ENCODE measurements around the gene PPP2R5E.
"Not testable (repeated sequence)": the region's sequence is repeated elsewhere in the genome, so short reads cannot be mapped to it uniquely, and the experiment has no call there.

Gene PPP2R5E

DNA sequence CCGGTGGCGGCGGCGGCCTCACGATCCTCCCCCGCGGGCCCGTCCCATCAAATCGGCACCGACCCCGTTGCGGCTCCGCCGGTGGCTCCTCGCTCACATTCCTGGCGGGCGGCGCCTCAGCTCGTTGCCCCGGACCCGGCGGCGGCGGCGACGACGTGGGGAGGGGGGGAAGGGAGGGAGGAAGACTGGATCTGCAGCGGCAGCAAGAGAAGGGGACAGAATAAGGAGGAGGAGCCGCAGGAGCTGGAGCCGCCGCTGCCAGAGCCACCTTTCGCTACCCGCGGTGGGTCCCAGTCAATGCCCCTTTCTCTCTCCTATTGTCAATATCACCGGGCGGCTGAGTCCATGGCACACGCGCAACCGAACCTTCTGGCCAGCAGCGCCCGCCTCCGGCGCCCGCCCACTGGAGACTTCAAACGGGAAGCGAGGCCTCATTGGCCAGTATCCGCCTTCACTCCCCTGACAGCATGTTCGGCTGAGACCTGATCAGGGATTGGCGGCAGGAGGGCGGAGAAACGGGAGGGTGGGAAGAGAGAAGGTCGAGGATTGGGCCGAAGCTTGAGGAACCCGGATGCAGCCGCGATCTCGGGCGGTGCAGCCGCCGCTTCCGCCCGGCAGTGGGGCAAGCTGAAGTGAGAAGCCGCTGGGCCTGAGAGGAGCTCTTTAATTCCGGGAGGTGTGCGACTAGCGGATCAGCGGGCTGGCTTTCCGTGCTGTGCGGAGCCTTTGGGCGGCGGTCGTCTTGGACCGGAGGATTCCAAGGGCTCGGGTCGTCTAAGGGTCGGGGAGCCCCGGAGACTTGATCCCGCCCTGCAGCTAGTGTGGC is at the start of gene PPP2R5E:
Gene PPP2R5E (minus strand): TSS at position 378 of the 826 bp plus-strand sequence. CDS start 3,692 bp downstream, outside the sequence.
- DNase-seq (ENCODE audit: low spot score) = peak; percentile 97

DNA sequence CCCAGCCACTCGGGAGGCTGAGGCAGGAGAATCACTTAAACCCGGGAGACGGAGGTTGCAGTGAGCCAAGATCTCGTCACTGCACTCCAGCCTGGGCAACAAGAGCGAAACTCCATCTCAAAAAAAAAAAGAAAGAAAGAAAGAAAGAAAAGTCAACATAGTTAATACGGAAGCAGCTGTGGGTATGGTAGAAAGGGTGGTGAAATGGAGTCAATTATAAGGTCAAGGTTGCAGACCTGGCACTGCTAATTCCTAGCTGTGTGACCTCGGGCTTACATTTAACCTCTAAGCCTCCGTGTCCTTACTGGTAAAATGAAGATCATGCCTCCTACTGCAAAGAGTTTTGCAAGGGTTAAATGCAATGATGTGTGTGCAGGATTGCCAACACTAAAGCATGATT is 39.9 kb upstream of the PPP2R5E start:
- DNase-seq (ENCODE audit: low spot score) = not testable (repeated sequence)

DNA sequence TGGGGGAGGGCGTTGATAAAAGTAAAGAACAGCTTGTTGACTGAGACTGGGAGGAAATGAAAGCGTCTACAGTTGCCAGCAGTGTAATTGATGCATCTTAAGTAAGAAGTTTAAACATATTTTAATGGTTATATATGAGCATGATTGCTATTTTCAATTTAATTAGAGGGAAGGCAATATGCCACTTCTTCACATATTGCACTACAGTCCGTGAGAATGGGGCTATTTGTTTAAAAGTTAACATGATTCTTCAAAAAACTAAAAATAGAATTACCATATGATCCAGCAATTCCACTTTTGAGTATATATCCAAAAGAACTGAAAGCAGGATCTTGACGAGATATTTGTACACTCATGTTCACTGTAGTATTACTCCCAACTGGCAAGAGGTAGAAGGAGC is 38.3 kb upstream of the PPP2R5E start:
- no peak for DNase-seq (ENCODE audit: low spot score)

DNA sequence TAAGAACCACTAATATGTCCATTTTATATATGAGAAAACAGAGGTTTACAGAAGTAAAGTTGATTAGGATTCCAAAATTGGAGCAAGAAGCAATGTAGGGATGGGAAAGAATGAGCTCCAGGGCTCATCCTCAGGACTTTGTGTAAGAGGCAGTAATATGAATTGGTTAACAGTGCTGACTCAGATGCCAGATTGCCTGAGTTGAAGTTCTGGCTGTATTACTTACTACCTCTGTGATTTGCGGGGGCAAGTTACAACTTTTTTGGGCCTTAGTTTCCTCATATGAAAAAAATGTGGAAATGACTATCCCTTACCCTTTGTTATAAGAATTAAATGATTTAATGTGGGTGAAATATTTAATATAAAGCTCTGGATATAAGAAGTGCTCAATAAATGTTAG is 35.1 kb upstream of the PPP2R5E start:
- DNase-seq (ENCODE audit: low spot score) = no peak

DNA sequence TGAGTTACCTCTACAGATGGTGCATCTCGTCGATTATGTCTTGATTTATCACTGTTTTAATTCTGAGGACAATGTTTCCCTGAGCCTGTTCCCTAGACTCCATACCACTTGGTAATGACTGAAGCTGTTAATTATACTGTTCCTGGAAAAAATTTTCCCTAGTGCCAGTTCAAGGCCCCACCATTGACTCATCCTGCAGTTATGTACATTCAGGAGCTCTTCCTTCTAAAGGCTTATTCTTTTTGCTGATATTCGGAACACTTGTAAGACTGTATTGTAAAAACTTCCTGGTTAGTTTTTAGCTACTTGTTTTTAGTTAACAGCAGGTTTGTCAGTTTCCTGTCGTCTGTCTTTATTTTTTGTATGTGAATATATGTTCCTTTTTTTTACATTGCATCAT is 30.4 kb upstream of the PPP2R5E start:
- no peak for DNase-seq (ENCODE audit: low spot score)

DNA sequence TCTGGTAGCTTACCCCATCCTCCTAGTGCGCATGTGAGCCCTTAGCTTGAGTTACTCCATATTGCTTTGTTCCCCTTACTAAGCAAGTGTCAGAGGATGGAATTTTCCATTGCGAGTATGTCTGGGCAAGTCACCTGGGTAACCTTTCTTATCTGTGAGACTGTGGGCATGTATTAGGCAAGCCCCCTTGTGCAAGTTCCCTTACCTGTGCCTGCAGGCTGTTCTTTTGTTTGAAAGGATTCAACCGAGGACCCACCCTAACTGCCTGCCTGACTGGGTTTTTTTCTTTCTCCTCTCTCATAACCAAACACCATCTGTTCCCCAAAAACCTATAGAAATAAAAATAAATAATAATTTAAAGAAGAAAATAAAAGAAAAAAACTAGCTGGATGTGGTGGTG is 22.3 kb upstream of the PPP2R5E start:
- DNase-seq (ENCODE audit: low spot score) = no peak

DNA sequence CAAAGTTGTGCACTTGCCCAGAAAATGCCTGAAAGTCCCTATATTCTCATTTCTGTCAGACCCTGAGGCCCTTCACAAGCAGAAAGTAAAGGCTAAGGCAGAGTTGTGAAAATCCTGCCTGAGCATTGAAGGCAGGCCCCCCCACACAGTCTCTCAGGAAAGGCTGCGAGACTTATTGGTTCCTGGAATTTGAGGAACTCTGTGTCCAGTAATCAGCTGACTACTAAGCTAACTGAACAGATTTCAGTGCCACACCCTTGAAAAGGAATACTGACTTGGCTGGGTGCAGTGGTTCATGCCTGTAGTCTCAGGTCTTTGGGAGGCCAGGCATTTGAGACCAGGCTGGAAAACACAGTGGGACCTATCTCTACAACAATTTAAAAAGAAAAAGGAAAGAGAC is 21.1 kb upstream of the PPP2R5E start:
- no peak for DNase-seq (ENCODE audit: low spot score)

DNA sequence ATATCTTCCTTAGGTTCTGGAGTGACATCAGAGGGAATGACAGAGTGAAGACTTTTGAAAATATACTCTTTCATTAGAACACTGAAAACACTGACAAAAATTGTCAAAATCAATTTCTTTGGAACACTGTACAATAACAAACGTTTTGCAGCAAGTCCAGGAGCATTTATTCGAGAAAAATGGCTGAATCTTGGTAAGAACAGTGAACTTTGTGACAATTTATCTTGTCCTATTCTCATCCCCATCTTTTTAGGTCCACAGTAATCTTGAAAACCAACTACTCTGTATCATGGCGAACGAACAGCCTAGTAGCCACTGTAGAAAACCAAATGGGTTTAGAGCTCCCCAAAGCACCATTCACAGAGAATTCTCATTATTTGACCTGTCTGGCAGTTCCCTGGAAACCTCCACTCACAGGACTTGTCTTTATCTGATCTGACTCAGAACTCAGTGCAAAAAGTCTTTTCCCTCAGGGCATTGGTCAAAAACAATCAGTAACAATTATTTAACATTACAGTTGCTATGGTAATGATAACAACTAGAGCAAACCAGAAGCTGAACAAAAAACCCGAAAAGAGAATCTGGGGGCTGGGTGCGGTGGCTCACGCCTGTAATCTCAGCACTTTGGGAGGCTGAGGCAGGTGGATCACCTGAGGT is 20.3 kb upstream of the PPP2R5E start:
- DNase-seq (ENCODE audit: low spot score) = no peak

DNA sequence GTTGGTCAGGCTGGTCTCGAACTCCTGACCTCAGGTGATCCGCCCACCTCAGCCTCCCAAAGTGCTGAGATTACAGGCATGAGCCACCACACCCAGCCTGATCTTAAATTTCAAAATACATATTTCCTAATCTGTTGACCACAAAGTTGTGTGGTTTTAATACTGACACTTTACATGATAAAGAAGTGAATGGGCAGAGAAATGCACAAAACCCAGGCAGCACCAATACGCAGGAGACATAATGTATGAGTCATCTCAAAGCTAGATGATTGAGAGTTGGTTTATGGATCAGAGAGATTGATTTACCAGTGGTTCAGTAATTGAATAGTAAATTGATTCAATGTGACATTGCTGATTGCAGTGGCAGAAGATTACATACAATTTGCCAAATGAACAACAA is 19.2 kb upstream of the PPP2R5E start:
- DNase-seq (ENCODE audit: low spot score) = no peak

DNA sequence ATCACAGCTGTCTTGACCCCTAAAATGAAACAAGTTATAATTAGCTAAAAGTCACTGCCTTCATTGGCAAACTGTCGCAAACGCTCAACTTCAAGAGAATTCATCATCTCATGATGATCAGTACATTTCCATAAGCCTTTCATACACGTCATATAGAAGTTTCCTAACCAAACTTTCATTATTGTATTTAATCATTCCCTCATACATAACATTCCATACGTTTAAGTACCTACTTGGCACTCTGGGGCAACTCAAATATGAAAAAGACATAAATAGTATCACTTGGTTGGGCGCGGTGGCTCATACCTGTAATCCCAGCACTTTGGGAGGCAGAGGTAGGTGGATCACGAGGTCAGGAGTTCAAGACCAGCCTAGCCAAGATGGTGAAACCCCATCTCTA is 12.4 kb upstream of the PPP2R5E start:
- DNase-seq (ENCODE audit: low spot score) = no peak

DNA sequence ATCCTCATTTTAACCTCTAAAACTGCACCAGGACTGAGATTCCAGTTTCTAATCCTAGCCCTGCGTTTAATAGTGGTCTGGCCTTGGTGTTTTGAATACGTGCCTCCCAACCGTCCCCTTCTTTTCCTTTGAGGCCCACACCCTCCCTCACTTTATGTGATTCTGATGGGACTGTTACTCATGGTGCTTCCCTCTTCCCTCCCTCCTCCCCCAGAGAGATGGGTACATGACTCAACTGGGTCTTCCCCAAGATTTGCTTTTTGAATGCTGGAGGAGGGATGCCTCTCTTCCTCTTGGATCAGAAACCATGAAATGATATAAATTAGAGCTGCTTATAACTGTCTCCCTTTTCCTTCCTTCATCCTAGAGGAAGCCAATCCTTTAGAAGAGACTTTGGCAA is 8.2 kb upstream of the PPP2R5E start:
- no peak for DNase-seq (ENCODE audit: low spot score)

DNA sequence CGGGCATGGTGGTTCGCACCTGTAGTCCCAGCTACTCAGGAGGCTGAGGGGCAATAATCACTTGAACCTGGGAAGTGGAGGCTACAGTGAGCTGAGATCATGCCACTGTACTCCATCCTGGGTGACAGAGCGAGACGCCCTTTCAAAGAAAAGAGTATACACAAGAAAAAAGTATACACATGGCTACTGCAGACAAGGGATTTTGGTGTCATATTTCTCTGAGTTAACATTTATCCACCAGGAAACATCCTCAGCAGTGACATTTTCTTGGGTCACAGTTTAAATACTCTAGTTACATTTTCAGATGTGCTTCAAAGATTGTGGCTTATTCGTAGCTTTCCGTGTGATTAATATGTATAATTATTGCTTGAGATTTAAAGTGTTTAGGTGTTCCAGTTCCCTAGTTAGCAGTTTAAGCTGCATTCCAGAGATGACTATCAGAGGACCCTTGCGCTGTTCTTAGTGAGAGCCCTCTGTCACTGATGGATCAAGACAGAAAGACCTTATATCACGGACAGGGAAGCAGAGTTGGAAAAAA is 4.7 kb upstream of the PPP2R5E start:
- DNase-seq (ENCODE audit: low spot score) = no peak

DNA sequence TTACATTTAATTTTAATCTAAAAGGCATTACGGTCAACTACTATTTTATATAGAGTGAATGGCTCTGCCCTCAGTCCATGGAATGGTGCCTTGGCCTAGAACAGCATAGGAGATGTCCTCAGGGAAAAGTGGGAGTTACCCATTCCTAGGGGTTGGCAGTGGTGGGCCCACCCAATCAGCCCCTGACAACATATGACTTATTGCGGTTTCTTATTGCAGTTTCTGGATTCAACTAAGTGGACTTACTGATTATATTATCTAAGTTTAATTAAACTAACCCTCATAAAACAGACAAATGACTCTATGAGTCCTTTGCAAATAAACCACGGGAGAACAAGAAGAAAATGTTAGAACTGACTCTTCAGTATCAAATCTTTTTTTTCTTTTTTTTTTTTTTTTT is 2.3 kb upstream of the PPP2R5E start:
- no peak for DNase-seq (ENCODE audit: low spot score)

DNA sequence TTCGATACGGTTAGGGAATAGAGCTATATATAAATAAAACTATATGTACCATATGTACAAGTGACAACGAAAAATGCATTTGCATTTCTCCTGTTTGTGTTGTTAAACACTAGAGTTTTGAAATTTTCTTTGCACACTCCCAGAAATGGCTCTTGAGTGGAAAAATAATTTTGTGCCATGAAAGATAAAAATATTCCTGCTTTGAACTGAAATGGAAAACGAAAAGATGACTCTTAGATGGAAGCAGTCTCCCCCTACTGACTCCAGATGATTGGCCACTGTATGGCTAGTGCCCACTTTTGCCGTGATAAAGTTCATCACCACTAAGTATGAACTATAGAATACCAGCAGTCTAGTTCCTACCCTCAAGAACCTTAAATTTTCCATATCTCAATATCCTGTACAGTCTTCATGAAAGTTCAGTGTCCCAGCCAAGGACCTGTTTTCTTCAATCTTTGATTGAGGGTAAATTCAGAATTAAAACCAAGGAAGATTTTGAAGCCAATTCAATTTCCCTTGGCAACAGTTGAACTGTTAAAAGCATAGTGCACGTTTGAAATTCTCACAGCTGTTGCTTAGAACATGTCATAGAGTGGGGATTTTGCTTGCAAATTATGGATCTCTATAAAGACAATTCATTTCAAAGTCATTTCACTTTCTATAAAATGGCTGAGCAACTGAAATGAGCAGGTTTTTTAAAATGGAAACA is 1.6 kb upstream of the PPP2R5E start:
- no peak for DNase-seq (ENCODE audit: low spot score)

DNA sequence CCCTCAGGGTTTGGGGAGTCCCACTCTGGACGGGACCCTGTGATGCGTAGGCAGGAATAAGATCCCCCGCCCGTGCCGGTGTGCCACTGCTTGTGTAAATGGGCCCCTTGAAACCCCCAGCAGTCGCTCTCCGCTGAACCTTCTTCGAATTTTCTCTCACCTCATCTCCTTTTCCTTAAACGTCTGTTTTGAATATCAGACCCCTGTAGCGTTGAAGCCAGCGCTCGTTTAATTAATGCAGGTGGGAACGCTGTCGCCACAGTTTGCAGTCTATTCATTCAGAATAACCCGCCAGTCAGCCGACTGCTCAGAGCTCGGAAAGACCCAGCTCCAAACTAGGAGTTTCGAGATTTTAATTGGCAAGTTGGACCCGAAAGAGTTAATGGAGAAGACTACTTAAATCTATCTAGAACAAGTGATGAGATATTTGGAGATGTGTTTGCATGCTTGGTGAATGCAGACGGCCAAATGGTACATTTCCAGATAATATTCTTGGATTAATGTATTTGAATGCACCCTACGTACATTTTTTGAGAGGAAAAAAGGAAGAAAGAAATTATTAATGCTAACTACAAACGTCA is 739 bp upstream of the PPP2R5E start:
- no peak for DNase-seq (ENCODE audit: low spot score)

DNA sequence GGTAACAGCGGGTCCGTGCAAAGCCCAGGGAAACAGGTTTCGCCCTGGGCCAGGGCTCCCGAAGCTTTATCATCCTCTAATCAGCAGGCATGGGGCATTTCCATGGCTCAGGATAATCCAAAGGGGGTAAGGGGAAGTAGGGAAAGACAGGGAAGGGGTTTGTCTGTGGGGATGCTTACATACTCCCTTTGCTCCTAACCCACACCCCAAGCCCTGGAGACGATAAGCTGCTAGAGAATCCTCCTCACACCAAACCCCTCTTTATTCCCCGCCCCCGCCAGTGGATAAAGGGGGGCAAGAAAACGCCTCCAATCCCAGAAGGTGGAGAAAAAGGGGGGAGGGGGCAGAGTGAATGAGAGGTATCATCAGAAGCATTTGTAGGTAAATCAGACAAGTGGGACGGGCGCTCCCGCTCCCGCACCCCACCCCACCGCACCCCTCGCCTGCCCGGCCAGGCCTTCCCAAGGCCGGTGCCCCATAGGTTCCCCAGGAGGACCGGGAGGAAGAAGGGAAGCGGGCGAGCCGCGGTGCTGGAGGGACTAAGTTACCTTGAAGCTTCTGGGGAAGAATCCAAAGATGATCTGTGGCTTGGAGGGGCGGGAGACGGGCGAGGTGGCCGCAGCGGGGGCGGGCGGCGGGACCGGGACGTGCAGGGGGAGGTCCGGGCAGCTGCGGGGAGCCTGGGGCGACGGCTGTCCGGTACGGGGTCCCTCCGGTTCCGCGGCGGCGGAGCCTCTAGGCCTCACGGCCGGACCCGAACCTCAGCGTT is 762 bp downstream of the PPP2R5E start:
- no peak for DNase-seq (ENCODE audit: low spot score)

DNA sequence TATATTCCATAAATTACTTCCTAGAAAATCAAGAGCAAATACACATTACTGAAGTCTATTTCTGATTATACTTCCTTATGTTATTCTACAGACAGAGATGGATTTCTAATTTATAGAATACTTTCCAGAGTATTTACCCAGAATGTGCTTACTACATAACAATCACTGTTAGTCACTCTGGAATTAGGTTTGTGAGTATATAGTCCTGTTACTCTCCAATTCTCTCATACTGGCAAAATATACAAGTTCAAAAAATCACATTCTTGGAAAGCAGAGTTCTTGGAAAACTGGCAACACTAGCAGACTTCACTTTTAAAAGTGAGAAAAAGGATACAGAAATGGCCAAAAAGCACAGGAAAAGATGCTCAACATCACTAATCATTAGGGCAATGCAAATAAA is 7.3 kb downstream of the PPP2R5E start:
- DNase-seq (ENCODE audit: low spot score) = no peak

DNA sequence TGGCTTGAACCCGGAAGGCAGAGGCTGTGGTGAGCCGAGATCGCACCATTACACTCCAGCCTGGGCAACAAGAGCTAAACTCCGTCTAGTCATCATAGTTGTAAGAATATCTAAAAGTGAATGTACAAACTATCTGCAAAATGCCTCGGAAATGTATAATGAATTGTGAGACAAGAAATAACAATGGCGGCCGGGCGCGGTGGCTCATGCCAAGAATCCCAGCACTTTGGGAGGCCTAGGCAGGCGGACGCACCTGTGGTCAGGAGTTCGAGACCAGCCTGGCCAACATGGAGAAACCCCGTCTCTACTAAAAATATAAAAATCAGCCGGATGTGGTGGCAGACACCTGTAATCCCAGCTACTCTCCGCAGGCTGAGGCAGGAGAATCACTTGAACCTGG is 9.7 kb downstream of the PPP2R5E start:
- no peak for DNase-seq (ENCODE audit: low spot score)

DNA sequence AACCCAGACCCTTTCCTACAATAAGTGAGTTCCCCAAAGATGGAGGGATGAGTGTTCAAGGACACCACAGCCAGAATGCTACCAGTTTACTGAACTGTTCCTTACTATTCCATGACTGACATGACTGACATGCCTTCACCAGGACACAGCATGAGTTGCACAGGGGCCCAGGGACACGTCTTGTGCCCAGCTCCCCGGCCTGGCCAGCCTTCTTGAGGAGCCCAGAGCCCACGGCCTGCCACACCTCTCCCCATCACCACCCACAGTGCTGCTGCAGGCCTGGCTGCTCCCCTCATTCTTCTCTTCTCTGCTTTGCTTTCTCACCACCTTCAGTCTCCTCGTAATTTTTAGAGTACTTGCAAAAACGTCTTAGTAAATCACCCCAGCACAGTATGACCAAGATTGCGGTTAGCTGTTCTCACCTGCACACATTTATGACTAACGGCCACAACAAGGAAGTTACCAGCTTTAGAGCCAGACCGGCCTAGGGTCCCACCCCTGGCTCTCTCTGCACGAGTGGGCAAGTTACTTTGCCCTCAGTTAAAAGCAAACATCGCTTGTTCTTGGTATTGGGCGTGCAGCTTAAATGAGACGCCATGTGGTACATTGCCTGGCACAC is 18.5 kb downstream of the PPP2R5E start:
- no peak for DNase-seq (ENCODE audit: low spot score)

DNA sequence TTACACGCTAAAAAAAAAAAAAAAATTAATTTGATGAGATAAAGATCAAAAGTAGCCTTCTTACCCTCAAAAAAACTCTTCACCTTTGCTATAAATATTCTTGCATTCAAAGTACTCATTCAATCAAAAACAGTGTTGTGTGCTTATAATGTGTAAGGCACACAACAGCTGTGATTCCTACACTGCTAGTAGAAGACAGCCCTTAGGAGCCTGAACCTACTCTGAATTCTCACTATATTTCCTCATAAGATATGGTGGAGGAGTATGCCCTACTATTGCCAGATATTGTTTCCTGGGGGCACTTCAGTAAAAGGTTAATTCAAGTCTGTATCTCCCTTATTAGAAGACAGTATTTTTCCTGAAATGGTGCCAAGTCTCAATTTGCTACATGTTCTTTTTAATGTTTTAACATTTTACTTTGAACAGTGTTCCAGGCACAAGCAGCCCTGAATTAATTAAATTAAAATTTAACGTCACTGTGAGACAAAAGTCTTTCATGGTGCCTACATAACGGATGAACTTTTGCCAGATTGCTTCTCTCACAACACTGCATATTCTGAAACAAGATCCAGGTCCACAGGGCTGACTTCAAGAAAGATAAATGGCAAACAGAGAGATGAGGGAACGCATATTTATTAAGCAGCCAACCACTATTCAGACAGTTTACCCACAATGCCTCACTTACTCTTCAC is 19.3 kb downstream of the PPP2R5E start:
- DNase-seq (ENCODE audit: low spot score) = no peak

DNA sequence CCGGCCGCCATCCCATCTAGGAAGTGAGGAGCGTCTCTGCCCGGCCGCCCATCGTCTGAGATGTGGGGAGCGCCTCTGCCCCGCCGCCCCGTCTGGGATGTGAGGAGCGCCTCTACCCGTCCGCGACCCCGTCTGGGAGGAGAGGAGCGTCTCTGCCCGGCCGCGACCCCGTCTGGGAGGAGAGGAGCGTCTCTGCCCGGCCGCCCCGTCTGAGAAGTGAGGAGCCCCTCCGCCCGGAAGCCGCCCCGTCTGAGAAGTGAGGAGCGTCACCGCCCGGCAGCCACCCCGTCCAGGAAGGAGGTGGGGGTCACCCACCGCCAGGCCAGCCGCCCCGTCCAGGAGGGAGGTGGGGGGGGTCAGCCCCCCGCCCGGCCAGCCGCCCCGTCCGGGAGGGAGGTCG is 20.7 kb downstream of the PPP2R5E start:
- DNase-seq (ENCODE audit: low spot score) = not testable (repeated sequence)

Measured in CD4-positive, alpha-beta T cell treated with Interleukin-6 at 100 ng/mL for 8 hours (primary cell).